Smooth muscle cell (in vitro differentiated cells): ENCODE results near the gene DNAJB11. TPM values are rescaled to one million over a fixed set of nuclear protein-coding genes. Genes with fewer than 3 reads are reported as not detected.

Experiments
- DNase-seq: peaks from one replicate; lab custom pipeline; 2025; ENCODE audit not compliant: unreplicated experiment; lab: John Stamatoyannopoulos, UW
- H2AFZ ChIP-seq: fragments of 200-600 bp; sonication (generic); 2 replicates; pipeline ENCODE4 v1.6.0; 2016; ENCODE audit warnings: antibody characterized with exemption, low read depth, mild to moderate bottlenecking
- H3F3A ChIP-seq: fragments of 200-600 bp; sonication (generic); 2 replicates; pipeline ENCODE4 v1.6.0; 2017; ENCODE audit warnings: antibody characterized with exemption, low read depth
- H3K27ac ChIP-seq: fragments of 200-600 bp; sonication (generic); 2 replicates; pipeline ENCODE4 v1.5.1; 2016; ENCODE audit warnings: low read depth, mild to moderate bottlenecking
- H3K27me3 ChIP-seq: fragments of 200-600 bp; sonication (generic); 2 replicates; pipeline ENCODE4 v1.6.1; 2016; ENCODE audit warnings: low read depth, mild to moderate bottlenecking
- H3K36me3 ChIP-seq: fragments of 200-600 bp; sonication (generic); 2 replicates; pipeline ENCODE4 v1.5.1; 2016; ENCODE audit warnings: low read depth
- H3K4me1 ChIP-seq: fragments of 200-600 bp; sonication (generic); 2 replicates; pipeline ENCODE4 v1.5.1; 2016; ENCODE audit warnings: low read depth
- H3K4me2 ChIP-seq: fragments of 200-600 bp; sonication (generic); 2 replicates; pipeline ENCODE4 v1.6.0; 2016; ENCODE audit warnings: mild to moderate bottlenecking
- H3K4me3 ChIP-seq: fragments of 200-600 bp; sonication (generic); 2 replicates; pipeline ENCODE4 v1.5.1; 2016; ENCODE audit warnings: mild to moderate bottlenecking
- H3K79me2 ChIP-seq: fragments of 200-600 bp; sonication (generic); 2 replicates; pipeline ENCODE4 v1.6.0; 2016; ENCODE audit warnings: low read depth, mild to moderate bottlenecking
- H3K9ac ChIP-seq: fragments of 200-600 bp; sonication (generic); 2 replicates; pipeline ENCODE4 v1.6.0; 2016; ENCODE audit warnings: low read depth
- H3K9me3 ChIP-seq: fragments of 200-600 bp; sonication (generic); replicated peaks from 2 replicates; pipeline ENCODE4 v1.5.1; 2016; ENCODE audit warnings: low read depth
- H4K20me1 ChIP-seq: fragments of 200-600 bp; sonication (generic); 2 replicates; pipeline ENCODE4 v1.6.0; 2016; ENCODE audit warnings: low read depth
- WGBS: methylation state at CpG from one replicate; pipeline ENCODE4 v1.1.7; 2016; ENCODE audit warnings: low lambda C conversion rate; 5-methylcytosine and 5-hydroxymethylcytosine counted together
- polyA plus RNA-seq: library from polyadenylated mRNA; unstranded; fragments of >200 nt; fragmentation: Nextera tagmentation; extraction: Ambion mirVana; gene quantifications from 2 replicates; pipeline ENCODE4 v1.2.1, GENCODE V29; 2016
- total RNA-seq: library from RNA; depleted of rRNA; stranded (reverse); fragments of >200 nt; gene quantifications from 2 replicates; pipeline ENCODE4 v1.2.3, GENCODE V29; 2014
- TF ChIP-seq, protein P1 (sequence below): fragments of 200-600 bp; sonication (generic); IDR thresholded peaks from 2 replicates; pipeline ENCODE4 v1.5.1; 2017; ENCODE audit warnings: borderline replicate concordance, mild to moderate bottlenecking, antibody characterized with exemption; ENCODE audit not compliant: insufficient read depth, poor library complexity, severe bottlenecking

Gene DNAJB11
- total and polyA plus RNA-seq, 2 experiments from 2014 or later: 103 to 136 TPM

GRCh38 chr3:186534113-186534669, 36.3 kb upstream of the DNAJB11 start:
- Histone ChIP-seq H3K27me3 (no peaks in the 10 kb centered on the region), H3K4me3 (no peak overlapping the region), H3K79me2 (no peaks in the 10 kb centered on the region), H3K4me1 (peaks cover 15% of the 10 kb centered on the region), H3K9ac (no peak overlapping the region), H3F3A (no peaks in the 10 kb centered on the region), H3K36me3 (no peaks in the 10 kb centered on the region), H3K27ac (no peak overlapping the region), H3K4me2 (no peak overlapping the region), H3K9me3 (no peaks in the 10 kb centered on the region), H2AFZ (no peak overlapping the region), H4K20me1 (no peaks in the 10 kb centered on the region)
- DNase-seq: no peak
- 91% methylated on average over 6 of the region's 6 CpGs for WGBS
- TF ChIP-seq, protein P1, sequence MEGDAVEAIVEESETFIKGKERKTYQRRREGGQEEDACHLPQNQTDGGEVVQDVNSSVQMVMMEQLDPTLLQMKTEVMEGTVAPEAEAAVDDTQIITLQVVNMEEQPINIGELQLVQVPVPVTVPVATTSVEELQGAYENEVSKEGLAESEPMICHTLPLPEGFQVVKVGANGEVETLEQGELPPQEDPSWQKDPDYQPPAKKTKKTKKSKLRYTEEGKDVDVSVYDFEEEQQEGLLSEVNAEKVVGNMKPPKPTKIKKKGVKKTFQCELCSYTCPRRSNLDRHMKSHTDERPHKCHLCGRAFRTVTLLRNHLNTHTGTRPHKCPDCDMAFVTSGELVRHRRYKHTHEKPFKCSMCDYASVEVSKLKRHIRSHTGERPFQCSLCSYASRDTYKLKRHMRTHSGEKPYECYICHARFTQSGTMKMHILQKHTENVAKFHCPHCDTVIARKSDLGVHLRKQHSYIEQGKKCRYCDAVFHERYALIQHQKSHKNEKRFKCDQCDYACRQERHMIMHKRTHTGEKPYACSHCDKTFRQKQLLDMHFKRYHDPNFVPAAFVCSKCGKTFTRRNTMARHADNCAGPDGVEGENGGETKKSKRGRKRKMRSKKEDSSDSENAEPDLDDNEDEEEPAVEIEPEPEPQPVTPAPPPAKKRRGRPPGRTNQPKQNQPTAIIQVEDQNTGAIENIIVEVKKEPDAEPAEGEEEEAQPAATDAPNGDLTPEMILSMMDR: no peak

DNA sequence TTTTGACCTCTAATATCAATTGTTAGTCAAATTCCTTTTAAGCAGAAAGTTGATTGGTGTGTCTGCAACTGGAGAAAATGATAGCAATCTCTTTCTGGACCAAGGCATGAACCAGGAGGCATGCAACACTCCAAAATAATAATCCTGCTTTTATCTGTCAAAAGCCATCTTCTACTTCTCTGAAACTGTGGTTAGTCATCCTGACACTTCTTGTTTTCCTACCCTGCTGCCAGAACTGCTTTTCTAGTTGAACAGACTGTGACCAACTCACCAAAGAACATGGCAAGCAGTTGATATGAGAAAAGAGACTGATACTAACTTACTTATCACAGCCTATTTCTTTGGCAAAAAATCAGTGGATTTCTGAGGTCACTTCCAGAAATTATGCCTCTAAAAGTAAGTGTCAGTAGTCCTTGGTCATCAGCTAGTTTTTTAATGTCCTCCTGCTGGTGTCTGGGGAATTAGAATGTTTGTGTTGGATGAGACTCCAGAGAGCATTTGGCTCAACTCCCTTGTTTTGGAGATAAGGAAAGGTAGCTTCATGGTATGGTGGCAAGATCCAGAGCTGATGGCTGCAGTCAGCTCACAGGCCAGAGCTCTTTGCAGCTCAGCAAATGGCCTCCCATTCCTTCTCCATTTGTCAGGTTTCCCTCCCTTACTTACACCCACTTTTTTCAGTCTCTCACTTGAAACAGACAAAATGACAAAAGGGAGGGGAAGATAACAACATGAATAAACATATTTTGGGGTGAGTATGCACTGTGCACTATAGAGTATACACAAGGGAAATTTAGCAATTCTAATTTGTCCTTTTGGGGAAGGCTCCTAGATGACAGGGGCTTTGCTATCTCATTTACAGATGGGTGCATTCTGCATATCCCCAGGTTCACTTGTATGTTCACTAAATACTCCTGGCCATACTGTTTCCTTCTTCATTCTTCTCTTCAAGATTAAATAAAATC, 33.4 kb upstream of the DNAJB11 start:
- no peak overlapping the region for H2AFZ ChIP-seq

DNA sequence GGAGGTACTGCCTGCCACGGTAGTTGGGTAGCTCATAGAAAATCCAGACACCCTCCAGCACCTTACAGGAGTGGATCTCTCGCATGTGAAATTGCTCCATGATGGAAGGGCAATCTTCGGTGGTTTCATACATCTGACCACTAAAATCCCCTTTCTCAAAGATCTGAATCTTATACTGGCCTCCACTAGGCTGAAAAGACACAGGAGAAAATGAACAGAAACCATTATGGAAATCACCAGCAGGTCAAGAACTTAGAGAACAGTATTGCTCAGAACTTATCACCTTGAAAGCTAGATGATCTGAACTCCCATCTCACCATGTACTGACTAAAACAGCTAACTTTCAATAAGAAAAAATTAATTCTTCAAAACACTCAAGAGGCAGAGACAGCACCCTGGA, 31.7 kb upstream of the DNAJB11 start:
- Histone ChIP-seq H3K27ac (no peak overlapping the region), H3K36me3 (no peaks in the 10 kb centered on the region), H3K4me1 (peaks cover 26% of the 10 kb centered on the region), H3K4me3 (no peak overlapping the region), H4K20me1 (no peaks in the 10 kb centered on the region), H3K9ac (no peak overlapping the region), H3K4me2 (no peak overlapping the region), H3K79me2 (no peaks in the 10 kb centered on the region), H3F3A (peaks cover 7% of the 10 kb centered on the region), H3K9me3 (no peaks in the 10 kb centered on the region), H3K27me3 (no peaks in the 10 kb centered on the region), H2AFZ (no peak overlapping the region)
- WGBS: 94% methylated on average over 3 of the region's 3 CpGs
- TF ChIP-seq, protein P1: no peak
- no peak for DNase-seq

More for the DNA sequence above, 33.4 kb upstream of the DNAJB11 start:
- no peak for DNase-seq
- H3K79me2 ChIP-seq: no peaks in the 10 kb centered on the region
- H3K27me3 ChIP-seq: no peaks in the 10 kb centered on the region
- TF ChIP-seq, protein P1: no peak
- peaks cover 3% of the 10 kb centered on the region for H3F3A ChIP-seq
- no peak overlapping the region for H3K4me3 ChIP-seq
- H3K9me3 ChIP-seq: no peaks in the 10 kb centered on the region
- peaks cover 25% of the 10 kb centered on the region for H3K4me1 ChIP-seq
- no peaks in the 10 kb centered on the region for H3K36me3 ChIP-seq
- H4K20me1 ChIP-seq: no peaks in the 10 kb centered on the region
- no peak overlapping the region for H3K9ac ChIP-seq
- peak overlapping the region; percentile 39 for H3K4me2 ChIP-seq
- H3K27ac ChIP-seq: no peak overlapping the region
